NCI-H510A (cell line): Measurements from ENCODE around the gene OR4B1.
"Not testable (repeated sequence)": the region's sequence is repeated elsewhere in the genome, so short reads cannot be mapped to it uniquely, and the experiment has no call there.

Source experiments
- DNase-seq: peaks from one replicate; lab custom pipeline; 2025; lab: John Stamatoyannopoulos, UW

Gene OR4B1, protein sequence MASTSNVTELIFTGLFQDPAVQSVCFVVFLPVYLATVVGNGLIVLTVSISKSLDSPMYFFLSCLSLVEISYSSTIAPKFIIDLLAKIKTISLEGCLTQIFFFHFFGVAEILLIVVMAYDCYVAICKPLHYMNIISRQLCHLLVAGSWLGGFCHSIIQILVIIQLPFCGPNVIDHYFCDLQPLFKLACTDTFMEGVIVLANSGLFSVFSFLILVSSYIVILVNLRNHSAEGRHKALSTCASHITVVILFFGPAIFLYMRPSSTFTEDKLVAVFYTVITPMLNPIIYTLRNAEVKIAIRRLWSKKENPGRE

DNA sequence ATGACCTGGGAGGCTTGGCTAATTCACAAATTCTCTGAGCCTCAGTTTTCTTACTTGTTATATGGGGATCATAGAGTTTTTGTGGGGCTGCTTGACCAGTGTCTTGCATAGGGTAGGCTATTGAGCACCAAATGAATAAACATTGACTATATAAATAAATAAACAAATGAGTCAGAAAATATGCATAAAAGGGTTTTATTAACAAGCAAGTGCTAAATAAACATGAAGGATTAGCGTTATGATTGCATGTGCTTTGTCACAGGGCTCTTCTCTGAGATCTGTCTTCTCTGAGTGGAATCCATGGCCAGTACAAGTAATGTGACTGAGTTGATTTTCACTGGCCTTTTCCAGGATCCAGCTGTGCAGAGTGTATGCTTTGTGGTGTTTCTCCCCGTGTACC, at the start of gene OR4B1:
Gene OR4B1 (plus strand): TSS at position 301 of the 400 bp plus-strand sequence. CDS start 0 bp downstream, at position 301.
- no peak for DNase-seq

DNA sequence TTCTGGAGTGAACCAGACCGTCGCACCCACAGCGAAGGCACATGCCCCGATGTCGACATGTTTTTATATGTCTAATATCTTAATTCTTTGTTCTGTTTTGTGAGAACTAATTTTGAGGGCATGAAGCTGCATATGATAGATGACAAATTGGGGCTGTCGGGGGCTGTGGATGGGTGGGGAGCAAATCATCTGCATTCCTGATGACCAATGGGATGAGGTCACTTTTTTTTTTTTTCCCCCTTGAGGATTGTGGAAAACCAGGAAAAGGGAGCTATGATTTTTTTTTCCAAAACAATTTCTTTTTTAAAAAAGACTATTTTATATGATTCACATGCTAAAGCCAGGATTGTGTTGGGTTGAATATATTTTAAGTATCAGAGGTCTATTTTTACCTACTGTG, 49.2 kb upstream of the OR4B1 start:
- DNase-seq = no peak

GRCh38 chr11:48168815-48169214, 47.8 kb upstream of the OR4B1 start:
- no peak for DNase-seq

- DNase-seq = no peak
Observed at GRCh38 chr11:48169259-48169658, 47.4 kb upstream of the OR4B1 start.

DNA sequence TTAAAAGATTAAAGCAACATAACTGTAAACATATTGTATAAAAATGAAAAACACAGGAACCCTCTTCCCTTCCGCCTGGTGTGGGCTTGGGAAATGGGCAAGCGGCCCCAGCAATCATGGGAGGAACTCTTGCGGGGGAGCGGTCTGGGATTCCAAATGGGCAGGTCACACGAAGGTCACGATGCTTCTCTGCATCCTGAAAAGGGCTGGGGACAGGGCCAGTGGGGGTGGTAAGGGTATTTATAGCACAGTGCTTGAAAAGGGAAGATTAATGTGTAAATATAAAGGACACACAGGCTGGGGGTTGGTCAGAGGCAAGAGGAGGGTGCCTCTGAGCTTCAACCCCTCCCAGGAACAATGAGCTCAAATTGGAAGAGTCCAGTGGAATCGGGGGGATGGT, 46.9 kb upstream of the OR4B1 start:
- no peak for DNase-seq

GRCh38 chr11:48170241-48171233, 46.1 kb upstream of the OR4B1 start:
- no peak for DNase-seq

- DNase-seq = peak; percentile 11
Observed at GRCh38 chr11:48172818-48173609, 43.6 kb upstream of the OR4B1 start.

GRCh38 chr11:48177661-48178060, 38.9 kb upstream of the OR4B1 start:
- no peak for DNase-seq

- no peak for DNase-seq
Observed at GRCh38 chr11:48180627-48181026, 36.0 kb upstream of the OR4B1 start.

GRCh38 chr11:48182860-48183526, 33.6 kb upstream of the OR4B1 start:
- DNase-seq = no peak

DNA sequence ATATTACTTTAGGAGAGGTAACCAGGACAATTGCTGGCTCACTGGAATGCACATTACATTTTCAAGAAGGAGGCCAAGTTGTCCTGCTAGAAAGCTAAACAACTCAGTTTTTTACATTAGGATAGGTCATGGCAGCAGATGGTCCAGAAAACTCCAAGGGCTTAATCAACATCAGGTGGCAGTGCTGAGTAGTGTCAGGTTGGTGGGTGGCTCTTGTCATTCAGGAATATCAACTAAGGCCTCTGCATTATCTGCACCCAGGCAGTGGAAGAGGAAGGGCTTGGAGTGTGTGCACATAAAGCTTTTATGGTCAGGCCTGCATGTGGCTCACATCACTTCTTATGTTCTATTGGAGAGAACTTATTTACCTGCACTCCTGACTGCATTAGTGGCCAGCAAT, 32.2 kb upstream of the OR4B1 start:
- no peak for DNase-seq

- DNase-seq = not testable (repeated sequence)
Observed at GRCh38 chr11:48190906-48191654, 25.5 kb upstream of the OR4B1 start.

- DNase-seq = no peak
Observed at GRCh38 chr11:48193876-48194275, 22.7 kb upstream of the OR4B1 start.

DNA sequence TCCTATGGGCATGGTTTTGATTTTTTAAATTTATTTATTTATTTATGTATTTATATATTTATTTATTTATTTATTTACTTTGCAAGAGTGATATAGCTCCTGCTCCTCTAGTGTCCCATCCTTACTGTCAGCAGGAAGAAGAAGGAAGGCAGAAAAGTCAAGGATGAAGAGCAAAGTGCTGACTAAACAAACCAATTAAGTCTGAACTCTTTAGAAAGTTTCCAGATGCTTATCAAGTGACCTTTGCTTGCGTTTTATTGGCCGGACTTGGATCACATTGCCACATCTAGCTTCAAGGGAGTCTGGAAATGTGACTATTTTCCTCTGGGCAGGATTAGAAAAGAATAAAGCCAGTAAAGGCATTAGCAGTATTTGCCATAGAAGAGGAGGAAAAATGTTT, 8.7 kb upstream of the OR4B1 start:
- DNase-seq = no peak

DNA sequence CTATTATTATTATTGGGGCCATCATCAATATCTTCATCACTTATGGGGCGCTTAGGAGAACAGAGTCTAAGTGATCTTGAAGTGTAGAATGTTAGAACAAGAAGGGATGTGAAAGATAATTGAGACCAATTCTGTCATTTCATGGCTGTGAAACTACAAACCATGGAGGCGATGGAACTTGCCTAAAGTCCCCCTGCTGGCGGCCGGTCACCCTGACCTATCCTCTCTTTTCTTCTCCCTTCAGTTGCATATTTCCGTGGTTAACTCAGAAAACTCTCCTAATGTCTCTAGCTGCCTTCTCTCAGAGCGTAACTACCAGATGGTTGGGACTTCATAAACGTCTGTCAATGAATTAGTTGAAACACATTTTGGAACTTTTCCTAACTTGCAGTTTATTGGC, 6.6 kb upstream of the OR4B1 start:
- DNase-seq = no peak

GRCh38 chr11:48228761-48229160, 12.2 kb downstream of the OR4B1 start:
- DNase-seq = no peak

- DNase-seq = not testable (repeated sequence)
Observed at GRCh38 chr11:48230057-48230456, 13.4 kb downstream of the OR4B1 start.

- DNase-seq = no peak
Observed at GRCh38 chr11:48237727-48238126, 21.1 kb downstream of the OR4B1 start.

- DNase-seq = no peak
Observed at GRCh38 chr11:48242501-48242900, 25.9 kb downstream of the OR4B1 start.

GRCh38 chr11:48244804-48245203, 28.2 kb downstream of the OR4B1 start, which contains the start of gene OR4X2:
Gene OR4X2 (plus strand): TSS chr11:48245104. CDS start chr11:48245104, 0 bp downstream.
- DNase-seq = no peak

- no peak for DNase-seq
Observed at GRCh38 chr11:48248902-48249301, 32.3 kb downstream of the OR4B1 start.
